WERI-Rb-1 (cell line): ENCODE measurements around the gene GAK.

ENCODE experiments used
- DNase-seq: peaks from one replicate; pipeline ENCODE4 v3.0.0-alpha.2; 2020
- H3K27ac ChIP-seq: fragments of 250-450 bp; sonication (Bioruptor Pico); 2 replicates; pipeline ENCODE4 v1.5.1; 2020; ENCODE audit warnings: mild to moderate bottlenecking, moderate library complexity
- H3K27me3 ChIP-seq: fragments of 250-450 bp; sonication (Bioruptor Pico); 2 replicates; pipeline ENCODE4 v1.5.1; 2021; ENCODE audit warnings: mild to moderate bottlenecking, low read depth, moderate library complexity; ENCODE audit not compliant: insufficient read depth, severe bottlenecking
- H3K36me3 ChIP-seq: fragments of 250-450 bp; sonication (Bioruptor Pico); 2 replicates; pipeline ENCODE4 v1.5.1; 2020; ENCODE audit warnings: mild to moderate bottlenecking, moderate library complexity
- H3K4me3 ChIP-seq: 2 replicates; pipeline ENCODE4 v1.5.1; 2011; ENCODE audit warnings: low read depth, mild to moderate bottlenecking, control low read depth, low read length
- H3K9me3 ChIP-seq: fragments of 250-450 bp; sonication (Bioruptor Pico); 2 replicates; pipeline ENCODE4 v1.5.1; 2021; ENCODE audit warnings: mild to moderate bottlenecking, moderate library complexity; ENCODE audit not compliant: severe bottlenecking
- TF ChIP-seq, protein P1 (sequence below): IDR thresholded peaks from 2 replicates; pipeline ENCODE4 v1.5.1; 2011; ENCODE audit warnings: low read depth, mild to moderate bottlenecking, control low read depth, inconsistent platforms, low read length

GAK gene

DNA sequence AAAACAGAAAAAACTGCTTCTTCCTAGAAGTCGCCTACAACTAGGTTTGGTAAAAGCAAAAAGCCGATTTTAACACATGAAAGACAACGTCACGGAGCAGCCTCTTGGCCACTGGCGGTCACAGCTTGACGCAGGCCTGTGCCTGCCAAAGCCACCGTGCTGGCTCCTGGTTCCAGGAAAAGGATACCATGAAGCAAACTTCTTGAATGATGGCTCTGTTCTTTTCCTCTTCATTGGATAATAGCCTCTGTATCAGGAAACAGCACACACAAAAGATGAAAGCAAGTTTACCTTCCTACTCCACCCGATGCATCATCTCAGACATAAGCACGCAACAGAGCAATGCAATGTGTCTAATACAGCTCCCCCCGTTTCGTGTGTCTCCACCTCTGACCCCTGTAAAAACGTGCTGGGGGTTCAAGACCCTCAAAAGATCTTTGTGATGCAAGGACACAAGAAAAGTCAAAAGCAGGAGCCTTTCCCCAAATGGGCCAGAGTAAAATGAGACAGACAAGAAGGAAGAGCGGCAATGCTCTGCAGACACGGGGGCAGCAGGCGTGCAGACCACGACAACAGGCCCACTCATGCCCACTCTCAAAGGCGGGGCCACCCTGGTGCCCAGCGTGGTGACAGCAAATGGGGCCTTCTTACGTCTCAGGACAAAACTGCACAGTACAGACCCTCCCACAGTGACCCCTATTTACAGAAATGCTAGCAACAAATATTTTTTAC, 19.4 kb downstream of the GAK start:
- Histone ChIP-seq H3K27ac (no peak overlapping the region), H3K4me3 (no peak overlapping the region), H3K36me3 (peaks cover 33% of the 10 kb centered on the region), H3K9me3 (no peaks in the 10 kb centered on the region), H3K27me3 (no peaks in the 10 kb centered on the region)
- TF ChIP-seq, protein P1, sequence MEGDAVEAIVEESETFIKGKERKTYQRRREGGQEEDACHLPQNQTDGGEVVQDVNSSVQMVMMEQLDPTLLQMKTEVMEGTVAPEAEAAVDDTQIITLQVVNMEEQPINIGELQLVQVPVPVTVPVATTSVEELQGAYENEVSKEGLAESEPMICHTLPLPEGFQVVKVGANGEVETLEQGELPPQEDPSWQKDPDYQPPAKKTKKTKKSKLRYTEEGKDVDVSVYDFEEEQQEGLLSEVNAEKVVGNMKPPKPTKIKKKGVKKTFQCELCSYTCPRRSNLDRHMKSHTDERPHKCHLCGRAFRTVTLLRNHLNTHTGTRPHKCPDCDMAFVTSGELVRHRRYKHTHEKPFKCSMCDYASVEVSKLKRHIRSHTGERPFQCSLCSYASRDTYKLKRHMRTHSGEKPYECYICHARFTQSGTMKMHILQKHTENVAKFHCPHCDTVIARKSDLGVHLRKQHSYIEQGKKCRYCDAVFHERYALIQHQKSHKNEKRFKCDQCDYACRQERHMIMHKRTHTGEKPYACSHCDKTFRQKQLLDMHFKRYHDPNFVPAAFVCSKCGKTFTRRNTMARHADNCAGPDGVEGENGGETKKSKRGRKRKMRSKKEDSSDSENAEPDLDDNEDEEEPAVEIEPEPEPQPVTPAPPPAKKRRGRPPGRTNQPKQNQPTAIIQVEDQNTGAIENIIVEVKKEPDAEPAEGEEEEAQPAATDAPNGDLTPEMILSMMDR: no peak
- no peak for DNase-seq

DNA sequence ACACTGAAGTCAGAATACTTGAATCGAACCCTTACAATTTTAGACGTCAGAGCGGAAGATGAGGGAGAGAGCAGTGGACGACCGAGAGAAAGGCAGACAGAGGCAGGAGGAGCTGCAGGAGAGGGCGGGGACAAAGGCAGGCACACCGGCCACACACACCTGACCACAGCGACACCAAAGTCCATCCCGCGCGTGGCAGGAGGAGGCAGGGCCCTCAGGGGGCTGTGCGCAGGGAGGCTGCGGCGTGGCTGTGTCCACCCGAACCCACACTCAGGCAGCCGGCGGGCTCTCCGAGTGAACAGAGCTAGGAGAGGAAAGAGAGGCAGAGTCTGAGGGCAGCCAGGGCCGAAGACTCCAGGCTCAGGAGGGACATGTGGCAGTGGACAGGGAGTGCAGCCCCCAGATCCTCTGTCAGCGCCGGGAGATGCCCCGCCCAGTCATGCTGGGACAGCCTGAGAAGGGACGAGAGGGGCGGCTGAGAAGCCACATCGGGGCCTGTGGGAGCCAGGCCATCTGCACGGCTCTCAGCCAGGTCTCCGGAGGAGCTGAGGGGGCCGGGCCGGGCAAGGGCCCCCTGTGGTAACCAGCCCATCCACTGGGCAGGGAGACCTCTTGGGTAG, 20.1 kb downstream of the GAK start:
- Histone ChIP-seq H3K27me3 (no peaks in the 10 kb centered on the region), H3K4me3 (no peak overlapping the region), H3K27ac (no peak overlapping the region), H3K9me3 (no peaks in the 10 kb centered on the region), H3K36me3 (peaks cover 33% of the 10 kb centered on the region)
- no peak for DNase-seq
- TF ChIP-seq, protein P1: no peak

DNA sequence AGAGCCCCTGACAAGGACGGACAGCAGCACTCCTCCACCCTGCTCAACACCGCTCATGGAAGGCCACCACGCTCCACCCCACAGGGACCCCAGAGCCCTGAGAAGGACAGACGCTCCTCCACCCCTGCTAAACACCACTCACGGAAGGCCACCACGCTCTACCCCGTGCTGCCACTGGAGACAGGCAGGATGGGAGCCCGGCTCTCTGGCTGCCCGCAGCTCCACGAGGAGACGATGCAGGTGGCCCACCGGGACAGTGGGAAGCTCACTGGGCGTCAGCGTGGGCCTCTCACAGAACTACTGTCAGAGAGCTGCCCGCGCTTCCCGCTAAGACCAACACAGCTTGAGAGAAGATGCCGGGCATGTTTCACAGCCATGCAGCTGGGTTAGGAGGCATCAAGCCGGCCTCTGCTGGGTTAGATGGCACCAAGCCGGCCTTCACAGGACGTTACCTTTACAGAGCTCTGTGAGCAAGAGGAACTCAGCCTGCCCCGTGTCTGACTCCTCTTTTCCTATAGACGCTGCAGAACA, 20.8 kb downstream of the GAK start:
- Histone ChIP-seq H3K4me3 (no peak overlapping the region), H3K9me3 (no peaks in the 10 kb centered on the region), H3K36me3 (peaks cover 33% of the 10 kb centered on the region), H3K27ac (no peak overlapping the region), H3K27me3 (no peaks in the 10 kb centered on the region)
- TF ChIP-seq, protein P1: no peak
- no peak for DNase-seq

DNA sequence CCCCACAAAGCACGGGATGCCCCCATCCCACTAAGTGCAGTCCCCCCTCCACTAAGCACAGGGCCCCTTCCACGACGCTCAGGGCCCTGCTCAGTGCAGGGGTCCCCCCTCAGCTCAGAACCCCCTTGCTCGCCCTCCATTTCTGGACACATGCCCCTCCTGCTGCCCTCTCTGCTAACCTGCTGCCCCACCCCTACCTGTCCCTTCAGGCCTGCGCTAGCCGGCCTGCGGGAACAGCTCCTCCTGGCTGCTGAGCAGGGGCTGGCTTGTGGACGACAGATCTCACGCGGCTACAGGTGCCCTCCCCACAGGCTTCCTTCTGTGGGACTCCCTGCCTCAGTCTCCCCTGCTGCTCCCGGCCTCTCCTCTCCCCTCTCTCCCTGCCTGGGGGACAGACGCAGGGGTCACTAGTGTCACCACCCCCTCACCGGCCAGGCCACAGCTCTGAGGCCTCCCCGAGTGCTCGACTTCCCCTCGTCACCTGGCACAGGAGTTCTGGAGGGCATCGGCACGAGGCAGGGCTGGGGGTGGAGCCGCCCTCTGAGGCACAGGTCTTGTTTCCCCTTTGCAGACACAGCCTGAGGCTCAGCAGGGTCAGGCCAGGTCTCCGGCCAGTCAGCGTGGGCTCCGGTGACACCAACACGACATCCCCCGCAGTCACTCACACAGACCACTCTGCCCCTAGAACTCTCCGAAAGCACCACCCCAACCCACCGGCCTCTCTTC, 21.6 kb downstream of the GAK start:
- Histone ChIP-seq H3K36me3 (peaks cover 33% of the 10 kb centered on the region), H3K27ac (no peak overlapping the region), H3K4me3 (no peak overlapping the region), H3K27me3 (no peaks in the 10 kb centered on the region), H3K9me3 (no peaks in the 10 kb centered on the region)
- no peak for DNase-seq
- TF ChIP-seq, protein P1: no peak

DNA sequence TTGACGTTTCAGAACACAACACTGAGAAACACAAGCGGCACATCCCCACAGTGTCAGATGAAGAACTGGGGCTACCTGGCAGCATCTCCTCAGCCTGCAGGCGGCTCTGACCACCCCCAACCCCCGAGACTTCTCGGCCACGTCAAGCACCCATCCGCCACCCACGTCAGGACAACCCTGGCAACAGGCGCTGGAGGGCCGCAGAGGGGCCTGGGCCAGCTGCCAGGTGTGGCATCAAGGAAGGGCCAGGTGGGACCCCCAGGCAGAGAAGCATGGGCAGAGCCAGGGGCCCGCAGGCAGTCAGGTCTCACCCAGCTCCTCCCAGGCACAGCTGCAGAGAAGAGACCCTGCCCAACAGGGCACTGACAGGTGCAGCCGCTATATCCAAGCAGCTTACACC, 22.3 kb downstream of the GAK start:
- Histone ChIP-seq H3K4me3 (no peak overlapping the region), H3K9me3 (no peaks in the 10 kb centered on the region), H3K27ac (no peak overlapping the region), H3K27me3 (no peaks in the 10 kb centered on the region), H3K36me3 (peaks cover 33% of the 10 kb centered on the region)
- DNase-seq: no peak
- TF ChIP-seq, protein P1: no peak
